ENCODE data around the gene CD79A. TPM values are rescaled to one million over a fixed set of nuclear protein-coding genes. Genes with fewer than 3 reads are reported as not detected.
A peak's percentile ranks its signal among the peaks of the same experiment; 100 is the strongest.

Gene CD79A
- total RNA-seq, 1 donor = 47.3 TPM

DNA sequence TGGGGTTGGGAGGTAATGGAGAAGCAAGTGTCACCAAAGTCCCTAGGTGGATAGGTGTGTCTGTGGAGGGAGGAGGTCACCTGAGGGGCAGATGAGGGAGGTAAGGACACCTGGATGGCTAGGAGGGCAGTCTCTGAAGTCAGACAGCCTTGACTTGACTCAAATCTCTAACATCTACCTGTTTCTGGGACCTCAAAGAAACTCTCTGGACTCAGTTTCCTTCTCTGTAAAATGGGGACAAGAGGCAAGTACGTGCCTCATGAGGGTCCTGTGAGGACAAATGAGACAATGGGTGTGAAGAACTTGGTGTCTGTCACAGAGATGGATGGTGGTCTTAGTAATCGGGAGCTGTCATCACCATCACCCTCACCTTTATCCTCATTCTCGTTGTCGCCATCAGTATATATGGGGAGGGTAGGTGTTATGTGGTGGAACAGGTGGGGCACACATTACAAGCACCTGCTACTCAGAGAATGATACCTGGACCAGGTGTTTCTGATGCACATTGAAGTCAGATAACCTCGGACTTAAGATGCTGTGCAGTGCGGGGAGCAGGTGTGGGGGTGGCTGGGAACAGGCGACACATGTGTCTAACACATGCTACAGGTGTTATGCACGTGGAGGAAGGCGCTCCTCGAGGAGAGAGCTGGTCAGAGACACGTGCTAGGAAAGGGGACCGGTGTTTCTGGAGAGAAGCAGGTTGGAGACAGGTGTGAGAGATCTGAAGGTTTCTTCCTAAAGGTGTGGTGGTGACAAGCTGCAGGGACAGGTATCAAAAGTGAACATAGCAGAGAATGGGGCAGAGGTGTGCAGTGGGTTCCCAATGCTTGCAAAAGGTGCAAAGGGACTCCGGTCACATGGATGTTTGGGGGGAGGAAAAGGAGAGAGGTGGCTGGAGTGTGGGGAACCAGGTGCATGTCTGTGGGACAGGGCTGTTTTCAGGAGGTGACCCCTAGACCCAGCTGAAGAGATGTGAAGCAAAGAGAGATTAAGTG is 47.4 kb downstream of the CD79A start:
- Histone ChIP-seq H3K9me3 (ENCODE audit: low read depth, low read length) (no peaks in the 10 kb centered on the region), H3K4me3 (ENCODE audit: low read length) (no peak overlapping the region), H3K27me3 (ENCODE audit: insufficient read depth, low read length) (peaks cover 57% of the 10 kb centered on the region), H3K4me1 (ENCODE audit: insufficient read depth, low read length) (peaks cover 25% of the 10 kb centered on the region)

DNA sequence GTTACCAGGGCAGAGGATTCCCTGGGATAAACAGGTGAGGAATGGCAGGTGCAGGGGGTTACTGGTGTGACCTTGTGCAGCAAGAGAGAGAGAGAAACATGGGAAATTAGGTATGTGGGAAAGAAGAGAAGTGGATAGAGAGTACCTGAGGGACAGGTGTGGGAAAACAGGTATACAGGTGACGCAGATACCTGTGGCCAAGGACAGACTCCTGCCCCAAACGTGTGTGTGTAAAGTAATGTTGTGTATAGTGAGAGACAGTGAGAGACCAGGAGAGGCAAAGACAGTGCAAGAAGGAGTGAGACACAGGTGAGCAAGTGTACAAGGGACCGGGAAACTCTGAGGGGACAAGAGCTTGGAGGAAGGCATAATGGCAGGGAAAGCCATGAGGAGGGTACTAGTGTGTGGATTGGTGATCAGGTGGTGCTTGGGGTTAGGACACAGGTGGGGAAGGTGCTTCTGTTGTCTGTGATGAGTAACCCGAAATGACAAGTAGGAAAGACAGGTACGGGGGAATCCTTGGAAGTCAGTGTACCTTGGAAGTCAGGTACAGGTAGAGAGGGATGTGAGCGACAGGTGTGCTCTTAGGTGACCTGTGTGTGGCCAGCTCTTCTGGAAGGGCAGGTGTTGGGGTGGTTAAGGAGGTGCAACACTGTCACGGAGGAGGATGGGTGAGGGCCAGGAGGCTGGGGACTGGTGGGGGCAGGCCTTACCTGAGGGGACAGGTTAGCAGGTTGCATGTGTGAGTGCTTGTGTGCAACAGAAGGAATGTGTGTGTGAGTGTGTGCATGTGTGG is 48.3 kb downstream of the CD79A start:
- no peak overlapping the region for H3K4me3 ChIP-seq (ENCODE audit: low read length)
- H3K4me1 ChIP-seq (ENCODE audit: insufficient read depth, low read length) = peaks cover 33% of the 10 kb centered on the region
- H3K27me3 ChIP-seq (ENCODE audit: insufficient read depth, low read length) = peaks cover 67% of the 10 kb centered on the region
- no peaks in the 10 kb centered on the region for H3K9me3 ChIP-seq (ENCODE audit: low read depth, low read length)

DNA sequence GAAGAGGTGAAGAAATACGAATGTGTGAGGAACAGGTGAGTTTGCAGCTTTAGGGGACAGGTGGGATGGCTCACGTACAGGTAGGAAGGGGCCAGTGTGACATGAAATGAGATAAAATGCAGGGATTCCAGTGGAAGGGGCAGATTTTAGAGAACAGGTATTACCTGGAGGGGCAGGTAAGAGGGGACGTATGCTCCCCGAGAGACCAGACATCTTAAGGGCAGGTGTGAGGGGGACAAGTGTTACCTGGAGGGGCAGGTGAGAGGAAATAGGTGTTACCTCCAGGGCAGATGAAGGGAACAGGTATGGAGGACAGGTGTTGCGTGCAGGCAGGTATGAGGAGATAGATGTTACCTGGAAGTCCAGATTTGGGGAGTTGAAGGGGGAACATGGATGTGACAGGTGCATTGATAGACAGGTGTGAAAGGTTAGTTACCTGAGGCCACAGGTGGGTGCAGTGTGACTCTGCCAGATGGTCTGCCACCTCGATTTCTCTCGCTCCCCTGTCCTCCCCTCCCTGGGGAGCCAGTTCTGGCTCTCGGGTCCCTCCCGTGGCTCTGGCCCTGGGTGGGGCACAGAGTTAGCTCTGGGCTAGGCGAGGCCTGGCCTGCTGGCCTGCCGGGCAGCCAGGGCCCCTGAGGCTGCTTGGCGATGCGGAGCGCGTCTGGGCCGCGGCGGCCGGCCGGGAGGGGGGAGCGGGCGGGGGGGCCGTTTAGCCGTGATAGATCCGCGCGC is 49.1 kb downstream of the CD79A start:
- H3K9me3 ChIP-seq (ENCODE audit: low read depth, low read length) = no peaks in the 10 kb centered on the region
- H3K27me3 ChIP-seq (ENCODE audit: insufficient read depth, low read length) = peaks cover 68% of the 10 kb centered on the region
- no peak overlapping the region for H3K4me3 ChIP-seq (ENCODE audit: low read length)
- H3K4me1 ChIP-seq (ENCODE audit: insufficient read depth, low read length) = peaks cover 30% of the 10 kb centered on the region

DNA sequence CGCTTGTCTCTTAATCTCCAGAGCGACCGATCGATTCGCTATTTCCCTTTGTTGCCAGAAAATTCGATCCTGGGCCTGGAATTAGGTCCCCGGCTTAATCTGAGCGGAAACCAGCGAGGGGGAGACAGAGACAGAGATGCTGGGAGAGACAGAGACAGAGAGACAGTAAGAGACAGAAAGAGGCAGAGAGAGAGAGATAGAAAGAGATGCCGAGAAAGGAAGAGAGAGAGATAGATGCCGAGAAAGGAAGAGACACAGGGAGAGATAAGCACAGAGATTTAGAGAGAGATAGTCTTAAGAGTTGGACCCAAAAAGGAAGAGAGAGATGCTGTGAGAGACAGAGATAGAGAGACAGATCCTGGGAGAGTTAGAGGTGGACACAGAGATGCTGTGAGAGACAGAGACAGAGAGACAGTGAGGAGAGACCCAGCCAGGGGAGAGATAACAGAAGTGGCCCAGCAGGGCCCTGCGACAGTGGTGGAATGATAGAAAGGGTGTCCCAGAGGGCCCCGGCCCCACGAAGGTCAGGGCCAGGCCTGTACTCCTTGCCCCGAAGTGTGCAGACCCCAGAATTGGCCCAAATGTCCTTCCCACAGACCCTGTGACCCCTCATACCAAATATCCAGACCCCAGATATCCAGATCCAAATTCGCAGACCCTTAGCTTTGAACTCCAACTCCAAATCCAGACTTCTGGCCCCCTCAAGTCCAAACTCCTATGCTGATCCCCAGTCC is 49.9 kb downstream of the CD79A start:
- peaks cover 27% of the 10 kb centered on the region for H3K4me1 ChIP-seq (ENCODE audit: insufficient read depth, low read length)
- H3K27me3 ChIP-seq (ENCODE audit: insufficient read depth, low read length) = peaks cover 67% of the 10 kb centered on the region
- no peaks in the 10 kb centered on the region for H3K9me3 ChIP-seq (ENCODE audit: low read depth, low read length)
- no peak overlapping the region for H3K4me3 ChIP-seq (ENCODE audit: low read length)

DNA sequence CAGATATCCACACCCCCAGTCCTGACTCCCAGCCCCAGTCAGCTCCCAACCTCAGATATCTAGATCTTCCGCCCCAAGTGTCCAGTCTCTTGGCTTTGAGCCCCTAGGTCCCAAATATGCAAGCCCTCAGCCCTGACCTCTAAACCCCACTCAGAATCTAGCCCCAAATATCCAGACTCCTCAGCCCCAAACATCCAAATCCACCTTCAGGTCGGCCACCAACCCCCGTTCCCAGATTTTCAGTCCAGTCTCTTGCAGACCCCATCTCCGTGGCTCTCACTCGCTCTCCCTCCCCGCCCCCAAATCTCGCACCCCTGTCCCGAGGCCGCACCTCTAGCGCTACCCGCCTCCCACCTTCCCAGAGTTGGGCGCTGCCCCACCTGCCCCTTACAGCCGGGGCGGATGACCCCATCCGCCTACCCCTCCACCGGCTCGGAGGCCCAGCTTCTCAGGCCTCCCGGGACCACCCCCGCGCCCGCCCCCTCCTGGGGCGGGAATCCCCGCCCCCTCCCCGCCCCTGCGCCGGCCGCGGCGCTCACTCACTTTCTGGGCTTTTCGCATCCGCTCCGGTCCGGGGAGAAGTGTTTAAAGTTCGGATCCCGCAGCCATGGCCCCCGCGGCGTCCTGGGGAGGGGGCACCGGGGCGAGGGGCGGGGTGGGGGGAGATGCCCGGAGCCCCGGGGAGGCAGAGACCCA is 50.6 kb downstream of the CD79A start:
- peaks cover 60% of the 10 kb centered on the region for H3K27me3 ChIP-seq (ENCODE audit: insufficient read depth, low read length)
- H3K4me1 ChIP-seq (ENCODE audit: insufficient read depth, low read length) = peaks cover 27% of the 10 kb centered on the region
- H3K9me3 ChIP-seq (ENCODE audit: low read depth, low read length) = no peaks in the 10 kb centered on the region
- H3K4me3 ChIP-seq (ENCODE audit: low read length) = peak overlapping the region; percentile 36

DNA sequence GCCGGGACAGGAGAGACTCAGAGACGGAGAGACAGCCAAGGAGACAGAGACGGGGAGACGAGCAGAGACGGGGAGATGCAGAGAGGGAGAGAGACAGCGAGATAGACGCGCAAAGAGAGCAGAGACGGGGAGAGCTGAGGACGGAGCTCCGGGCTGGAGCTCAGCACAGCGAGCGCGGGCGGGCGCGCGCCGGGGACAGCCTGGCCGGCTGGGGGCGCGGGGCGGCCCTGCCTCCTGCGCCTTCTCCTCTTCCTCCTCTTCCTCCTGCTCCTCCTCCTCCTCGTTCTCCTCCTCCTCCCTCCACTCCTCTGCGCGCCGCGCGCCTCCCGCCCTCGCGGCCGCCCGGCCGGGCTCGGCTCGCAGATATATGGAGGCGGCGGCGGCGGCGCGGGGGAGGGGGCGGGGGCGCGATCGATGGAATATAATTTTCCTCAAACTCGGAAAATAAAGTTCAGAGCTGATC is 51.2 kb downstream of the CD79A start, which contains the start of gene ERFL:
ERFL (minus strand) TSS at position 229 of the 463 bp plus-strand sequence. CDS start 15,530 bp downstream, outside the sequence.
- H3K27me3 ChIP-seq (ENCODE audit: insufficient read depth, low read length) = peaks cover 54% of the 10 kb centered on the region

DNA sequence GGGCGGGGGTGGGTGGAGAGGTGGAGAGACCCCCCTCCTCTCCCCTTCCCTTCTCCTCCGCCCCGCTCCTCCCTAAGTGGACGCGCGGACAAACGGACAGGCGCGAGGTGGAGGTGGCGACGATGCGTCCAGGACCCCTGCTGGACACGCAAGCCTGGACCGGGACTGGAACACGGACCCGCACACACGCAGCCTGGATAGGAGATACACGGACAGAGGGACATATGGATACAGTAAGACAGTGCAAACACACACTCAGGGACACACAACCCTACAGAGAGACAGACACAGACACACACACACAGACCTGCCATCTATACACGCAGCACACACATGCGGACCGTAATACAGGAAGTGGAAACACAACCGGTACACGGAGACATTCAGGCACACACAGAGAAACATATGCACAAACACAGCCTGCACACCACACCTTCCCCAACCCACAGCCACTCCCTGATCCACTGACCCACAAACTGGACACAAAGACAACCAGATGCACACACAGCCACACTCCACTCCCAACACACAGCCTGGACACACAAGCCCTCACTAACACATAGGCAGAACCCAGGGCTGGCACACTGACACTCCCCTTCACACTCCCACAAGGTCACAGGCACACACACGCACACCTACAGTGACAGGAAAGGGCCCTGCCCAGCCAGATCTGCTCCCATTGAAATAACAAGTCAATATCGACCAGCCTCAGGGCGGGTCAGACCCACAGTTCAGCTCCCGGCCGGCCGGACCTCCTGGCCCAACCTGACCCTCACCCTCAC is 51.9 kb downstream of the CD79A start:
- Histone ChIP-seq H3K9me3 (ENCODE audit: low read depth, low read length) (no peaks in the 10 kb centered on the region), H3K4me1 (ENCODE audit: insufficient read depth, low read length) (peaks cover 23% of the 10 kb centered on the region), H3K27me3 (ENCODE audit: insufficient read depth, low read length) (peaks cover 52% of the 10 kb centered on the region), H3K4me3 (ENCODE audit: low read length) (peak overlapping the region; percentile 39)

More for the DNA sequence above, 51.2 kb downstream of the CD79A start, which contains the start of gene ERFL:
- Histone ChIP-seq H3K4me3 (ENCODE audit: low read length) (peak within 1 kb of the TSS; percentile 39), H3K9me3 (ENCODE audit: low read depth, low read length) (no peaks in the 10 kb centered on the region), H3K4me1 (ENCODE audit: insufficient read depth, low read length) (peaks cover 25% of the 10 kb centered on the region)

DNA sequence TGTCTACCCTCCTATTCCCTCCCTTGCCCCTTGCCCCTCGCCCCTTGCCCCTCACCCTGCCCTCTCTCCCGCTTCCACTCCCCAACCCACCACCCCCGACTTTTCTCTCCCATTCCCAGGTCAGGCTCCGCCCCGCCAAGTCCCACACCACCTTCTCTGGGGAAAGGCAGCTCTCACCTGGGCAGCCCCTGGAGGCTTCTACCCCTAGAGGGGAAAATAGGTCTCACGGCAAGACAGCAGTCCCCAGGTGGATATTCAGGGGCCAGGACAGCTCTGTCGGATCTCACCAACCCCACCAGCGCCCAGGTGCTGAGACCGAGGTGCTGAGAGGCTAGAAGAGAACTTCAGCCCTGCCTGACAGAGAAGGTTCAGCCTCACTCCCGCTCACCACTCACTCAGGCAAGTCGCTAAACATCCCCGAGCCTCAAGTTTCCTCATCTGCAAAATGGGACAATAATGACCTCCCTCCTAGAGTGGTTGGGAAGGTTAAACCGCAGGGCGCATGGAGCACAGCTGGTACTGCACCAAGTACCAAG is 52.5 kb downstream of the CD79A start:
- Histone ChIP-seq H3K27me3 (ENCODE audit: insufficient read depth, low read length) (peaks cover 48% of the 10 kb centered on the region), H3K4me3 (ENCODE audit: low read length) (no peak overlapping the region)

DNA sequence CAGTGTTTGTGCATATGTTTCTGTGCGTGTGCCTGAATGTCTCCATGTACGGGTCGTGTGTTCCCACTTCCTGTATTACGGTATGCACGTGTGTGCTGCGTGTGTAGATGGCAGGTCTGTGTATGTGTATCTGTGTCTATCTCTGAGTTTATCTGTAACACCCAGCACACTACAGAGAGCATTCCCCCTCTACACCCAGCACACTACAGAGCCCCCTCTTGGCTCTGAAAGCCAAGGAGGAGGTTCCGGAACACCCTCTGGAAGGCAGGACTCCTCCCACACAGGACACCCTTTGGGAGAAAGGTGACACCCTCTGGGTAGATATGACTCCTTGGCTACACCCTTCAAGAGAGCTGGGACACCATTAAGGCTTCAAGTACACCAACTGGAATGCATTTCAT is 53.2 kb downstream of the CD79A start:
- H3K4me3 ChIP-seq (ENCODE audit: low read length) = no peak overlapping the region
- H3K4me1 ChIP-seq (ENCODE audit: insufficient read depth, low read length) = peaks cover 33% of the 10 kb centered on the region
- peaks cover 45% of the 10 kb centered on the region for H3K27me3 ChIP-seq (ENCODE audit: insufficient read depth, low read length)
- H3K9me3 ChIP-seq (ENCODE audit: low read depth, low read length) = no peaks in the 10 kb centered on the region

More for the DNA sequence above, 52.5 kb downstream of the CD79A start:
- no peaks in the 10 kb centered on the region for H3K9me3 ChIP-seq (ENCODE audit: low read depth, low read length)
- peaks cover 27% of the 10 kb centered on the region for H3K4me1 ChIP-seq (ENCODE audit: insufficient read depth, low read length)

Other genes with a start within 250 kb of the CD79A start
- gene CEACAM7, start 189.0 kb upstream of the CD79A start, total RNA-seq = not detected
- not detected for gene CEACAM5, start 168.7 kb upstream of the CD79A start, total RNA-seq
- 0.10 TPM for gene CEACAM6, start 121.7 kb upstream of the CD79A start, total RNA-seq
- 0.52 TPM for gene CEACAM3, start 80.7 kb upstream of the CD79A start, total RNA-seq
- not detected for gene LYPD4, start 32.6 kb upstream of the CD79A start, total RNA-seq
- not detected for gene DMRTC2, start 32.2 kb upstream of the CD79A start, total RNA-seq
- 1,086 TPM for gene RPS19, start 17.0 kb upstream of the CD79A start, total RNA-seq
- gene ARHGEF1, start 5.9 kb downstream of the CD79A start, total RNA-seq = 200 TPM
- gene ERFL, start 51.2 kb downstream of the CD79A start, total RNA-seq = 0.21 TPM
- 44.6 TPM for gene RABAC1, start 82.0 kb downstream of the CD79A start, total RNA-seq
- 1.7 TPM for gene ATP1A3, start 117.0 kb downstream of the CD79A start, total RNA-seq
- gene GRIK5, start 192.9 kb downstream of the CD79A start, total RNA-seq = 0.21 TPM
- gene ZNF574, start 198.9 kb downstream of the CD79A start, total RNA-seq = 21.5 TPM